Bone marrow (tissue), 2 donors: Measurements from ENCODE around the gene ARHGAP23.
"Not testable (repeated sequence)": the region's sequence is repeated elsewhere in the genome, so short reads cannot be mapped to it uniquely, and the experiment has no call there.

ENCODE experiments used
- DNase-seq, 2 donors: peaks; one replicate each; lab custom pipeline; 2025; lab: John Stamatoyannopoulos, UW

ARHGAP23 gene

GRCh38 chr17:38491346-38492066 lies 63.2 kb downstream of the ARHGAP23 start:
- DNase-seq = not testable (repeated sequence)

GRCh38 chr17:38492067-38493040 lies 64.1 kb downstream of the ARHGAP23 start:
- DNase-seq = peak; percentile 66 to 89

GRCh38 chr17:38494152-38494551 lies 65.9 kb downstream of the ARHGAP23 start:
- not testable (repeated sequence) for DNase-seq

GRCh38 chr17:38497656-38498055 lies 69.4 kb downstream of the ARHGAP23 start:
- not testable (repeated sequence) for DNase-seq

- no peak for DNase-seq
These were observed 70.1 kb downstream of the ARHGAP23 start for GRCh38 chr17:38498353-38498752.

GRCh38 chr17:38499230-38499629 lies 71.0 kb downstream of the ARHGAP23 start:
- not testable (repeated sequence) for DNase-seq

GRCh38 chr17:38501718-38502117 lies 73.5 kb downstream of the ARHGAP23 start:
- not testable (repeated sequence) for DNase-seq

- DNase-seq = not testable (repeated sequence)
These were observed 75.1 kb downstream of the ARHGAP23 start for GRCh38 chr17:38503286-38503913.

GRCh38 chr17:38504216-38504615 lies 76.0 kb downstream of the ARHGAP23 start:
- no peak for DNase-seq

GRCh38 chr17:38507436-38507835 lies 79.2 kb downstream of the ARHGAP23 start:
- DNase-seq = no peak

GRCh38 chr17:38507921-38508569 lies 79.8 kb downstream of the ARHGAP23 start:
- DNase-seq = no peak

- no peak for DNase-seq
These were observed 80.3 kb downstream of the ARHGAP23 start for GRCh38 chr17:38508570-38508950.

GRCh38 chr17:38508954-38509771 lies 80.9 kb downstream of the ARHGAP23 start:
- DNase-seq = peak in 1 of 2 donors; percentile 19

- no peak for DNase-seq
These were observed 81.6 kb downstream of the ARHGAP23 start for GRCh38 chr17:38509772-38510420.

- DNase-seq = no peak
These were observed 82.3 kb downstream of the ARHGAP23 start for GRCh38 chr17:38510421-38511149.

- no peak for DNase-seq
These were observed 83.2 kb downstream of the ARHGAP23 start for GRCh38 chr17:38511150-38512108.

- DNase-seq = no peak
These were observed 84.3 kb downstream of the ARHGAP23 start for GRCh38 chr17:38512473-38513058.

- not testable (repeated sequence) for DNase-seq
These were observed 98.3 kb downstream of the ARHGAP23 start for GRCh38 chr17:38526526-38526925.
